OCI-LY1 (cell line): ENCODE results near the gene CADM1.

Experiments
- H2AFZ ChIP-seq: fragments of 200-600 bp; sonication (generic), shearing (Covaris generic); 2 replicates; pipeline ENCODE4 v1.6.0; 2014; ENCODE audit warnings: antibody characterized with exemption, mild to moderate bottlenecking, low read length
- H3F3A ChIP-seq: fragments of 200-600 bp; sonication (generic), shearing (Covaris generic); 2 replicates; pipeline ENCODE4 v1.6.0; 2014; ENCODE audit warnings: mild to moderate bottlenecking, antibody characterized with exemption, low read length, moderate library complexity; ENCODE audit not compliant: insufficient read depth
- H3K27ac ChIP-seq: fragments of 200-600 bp; sonication (generic); 2 replicates; pipeline ENCODE4 v1.5.1; 2014; ENCODE audit warnings: low read length, mixed run types, mild to moderate bottlenecking, low read depth; ENCODE audit not compliant: poor library complexity, severe bottlenecking
- H3K27me3 ChIP-seq: fragments of 200-600 bp; sonication (generic); 2 replicates; pipeline ENCODE4 v1.6.0; 2014; ENCODE audit warnings: antibody characterized with exemption, mild to moderate bottlenecking, low read length, moderate library complexity; ENCODE audit not compliant: insufficient read depth
- H3K36me3 ChIP-seq: fragments of 200-600 bp; sonication (generic); 2 replicates; pipeline ENCODE4 v1.6.1; 2014; ENCODE audit warnings: mild to moderate bottlenecking, antibody characterized with exemption, low read length, moderate library complexity, mixed read lengths; ENCODE audit not compliant: insufficient read depth
- H3K4me1 ChIP-seq: fragments of 200-600 bp; sonication (generic); 2 replicates; pipeline ENCODE4 v1.5.1; 2014; ENCODE audit warnings: mild to moderate bottlenecking, low read length, moderate library complexity; ENCODE audit not compliant: insufficient read depth, severe bottlenecking
- H3K4me2 ChIP-seq: fragments of 200-600 bp; sonication (generic), shearing (Covaris generic); 2 replicates; pipeline ENCODE4 v1.6.1; 2014; ENCODE audit warnings: low read length
- H3K4me3 ChIP-seq: fragments of 200-600 bp; sonication (generic); 2 replicates; pipeline ENCODE4 v1.5.1; 2014; ENCODE audit warnings: low read length, low read depth, mild to moderate bottlenecking, mixed read lengths; ENCODE audit not compliant: poor library complexity, severe bottlenecking
- H3K79me2 ChIP-seq: fragments of 200-600 bp; shearing (Covaris generic); 2 replicates; pipeline ENCODE4 v1.6.1; 2016; ENCODE audit warnings: mixed run types, low read length, mixed read lengths; ENCODE audit not compliant: insufficient read depth
- H3K9ac ChIP-seq: fragments of 200-600 bp; sonication (generic), shearing (Covaris generic); 2 replicates; pipeline ENCODE4 v1.6.1; 2014; ENCODE audit warnings: mild to moderate bottlenecking, low read length, mixed read lengths
- H3K9me2 ChIP-seq: fragments of 200-600 bp; sonication (generic), shearing (Covaris generic); 2 replicates; pipeline ENCODE4 v1.6.1; 2014; ENCODE audit warnings: low read depth, mild to moderate bottlenecking, low read length, mixed read lengths
- H3K9me3 ChIP-seq: fragments of 200-600 bp; shearing (Covaris generic); 2 replicates; pipeline ENCODE4 v1.6.1; 2014; ENCODE audit warnings: low read length, mixed read lengths
- H4K20me1 ChIP-seq: fragments of 200-600 bp; sonication (generic), shearing (Covaris generic); 2 replicates; pipeline ENCODE4 v1.6.0; 2016; ENCODE audit warnings: mild to moderate bottlenecking, low read length; ENCODE audit not compliant: insufficient read depth
- CTCF ChIP-seq: fragments of 200-600 bp; sonication (generic), shearing (Covaris generic); IDR thresholded peaks from 2 replicates; pipeline ENCODE4 v1.5.1; 2017; ENCODE audit warnings: mild to moderate bottlenecking, antibody characterized with exemption, low read length, moderate library complexity, mixed read lengths
- EZH2 ChIP-seq: fragments of 200-600 bp; sonication (generic), shearing (Covaris generic); IDR thresholded peaks from 2 replicates; pipeline ENCODE4 v1.8.0; 2017; ENCODE audit warnings: borderline replicate concordance, mixed run types, mild to moderate bottlenecking, antibody characterized with exemption, low read length, moderate library complexity, mixed read lengths

The CADM1 gene

GRCh38 chr11:115518983-115519628 is 14.9 kb upstream of the CADM1 start:
- H3K79me2 ChIP-seq, result no peaks in the 10 kb centered on the region
- H3K9me3 ChIP-seq, result no peaks in the 10 kb centered on the region
- H3K4me1 ChIP-seq, result no peaks in the 10 kb centered on the region
- H3F3A ChIP-seq, result no peaks in the 10 kb centered on the region
- H2AFZ ChIP-seq, result no peak overlapping the region
- TF ChIP-seq EZH2, result no peak
- no peak for TF ChIP-seq CTCF
- no peaks in the 10 kb centered on the region for H3K9me2 ChIP-seq
- H3K36me3 ChIP-seq, result no peaks in the 10 kb centered on the region
- no peak overlapping the region for H3K4me2 ChIP-seq
- H3K4me3 ChIP-seq, result no peak overlapping the region
- H4K20me1 ChIP-seq, result no peaks in the 10 kb centered on the region
- no peak overlapping the region for H3K9ac ChIP-seq
- H3K27me3 ChIP-seq, result no peaks in the 10 kb centered on the region
- no peak overlapping the region for H3K27ac ChIP-seq

GRCh38 chr11:115515647-115516395 is 11.6 kb upstream of the CADM1 start:
- Histone ChIP-seq H3K27ac (no peak overlapping the region), H2AFZ (no peak overlapping the region), H3K4me1 (no peaks in the 10 kb centered on the region), H3K9me3 (no peaks in the 10 kb centered on the region), H3K36me3 (no peaks in the 10 kb centered on the region), H3K27me3 (no peaks in the 10 kb centered on the region), H3K9me2 (no peaks in the 10 kb centered on the region), H3F3A (no peaks in the 10 kb centered on the region), H3K9ac (no peak overlapping the region), H4K20me1 (no peaks in the 10 kb centered on the region), H3K4me2 (no peak overlapping the region), H3K4me3 (no peak overlapping the region), H3K79me2 (no peaks in the 10 kb centered on the region)
- TF ChIP-seq EZH2, result no peak
- no peak for TF ChIP-seq CTCF

GRCh38 chr11:115506954-115507675 is 2.9 kb upstream of the CADM1 start:
- no peak overlapping the region for H3K4me2 ChIP-seq
- no peak overlapping the region for H3K27ac ChIP-seq
- no peak for TF ChIP-seq CTCF
- TF ChIP-seq EZH2, result no peak
- H3K4me3 ChIP-seq, result no peak overlapping the region
- no peaks in the 10 kb centered on the region for H3K9me2 ChIP-seq
- H3K27me3 ChIP-seq, result no peaks in the 10 kb centered on the region
- no peaks in the 10 kb centered on the region for H3K4me1 ChIP-seq
- no peaks in the 10 kb centered on the region for H3K9me3 ChIP-seq
- H2AFZ ChIP-seq, result no peak overlapping the region
- no peaks in the 10 kb centered on the region for H4K20me1 ChIP-seq
- no peak overlapping the region for H3K9ac ChIP-seq
- no peaks in the 10 kb centered on the region for H3F3A ChIP-seq
- H3K36me3 ChIP-seq, result no peaks in the 10 kb centered on the region
- H3K79me2 ChIP-seq, result no peaks in the 10 kb centered on the region
